GM19193 (cell line): Measurements from ENCODE around the gene ADARB2.

Experiments used
- POLR2A ChIP-seq: IDR thresholded peaks from 4 replicates; pipeline ENCODE4 v1.6.1; 2011; ENCODE audit not compliant: insufficient read depth, insufficient read length; ENCODE audit errors: extremely low read depth

ADARB2 gene

DNA sequence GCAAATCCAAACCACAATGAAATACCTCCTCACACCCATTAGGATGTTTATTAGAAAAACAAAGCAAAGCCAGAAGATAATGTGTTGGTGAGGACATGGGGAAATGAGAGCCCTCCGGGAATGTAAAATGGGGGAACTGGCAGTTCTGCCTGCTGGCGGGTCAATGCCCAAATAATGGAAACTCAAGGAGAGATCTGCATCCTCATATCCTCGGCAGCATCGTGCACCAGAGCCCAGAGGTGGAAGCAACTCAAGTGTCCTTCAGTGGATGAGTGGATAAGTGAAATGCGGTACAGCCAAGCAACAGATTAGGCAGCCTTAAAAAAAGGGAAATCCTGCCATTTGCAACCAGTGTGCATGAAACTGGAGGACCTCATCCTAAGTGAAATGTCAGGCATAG, 356.0 kb downstream of the ADARB2 start:
- TF ChIP-seq POLR2A, result no peak

DNA sequence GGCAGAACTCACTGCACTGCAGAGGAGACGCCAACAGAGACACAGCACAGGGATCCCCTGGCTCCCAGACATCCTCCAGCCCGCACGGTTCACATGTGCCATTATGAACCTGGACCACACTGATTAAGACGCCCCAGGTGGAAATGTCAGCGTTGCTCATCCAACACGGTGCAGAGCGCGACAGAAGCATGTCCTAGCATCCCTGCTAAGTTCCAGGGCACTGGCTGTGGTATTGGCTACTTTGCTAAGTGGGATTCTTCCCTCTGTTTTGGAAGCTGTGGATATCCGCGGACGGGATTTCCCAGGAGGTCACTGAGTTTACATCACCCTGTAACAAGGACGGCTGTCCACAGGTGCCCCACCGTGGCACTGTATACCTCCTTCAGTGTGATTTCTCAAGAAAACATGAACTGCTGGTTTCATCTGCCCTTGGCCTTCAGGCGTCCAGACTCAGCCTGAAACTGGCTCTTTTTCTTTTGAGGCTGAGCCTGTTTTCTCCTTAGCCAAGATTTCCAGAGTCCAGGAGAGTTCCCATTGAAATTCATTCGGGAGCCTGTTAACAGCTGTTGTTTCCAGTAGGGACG, 357.1 kb downstream of the ADARB2 start:
- TF ChIP-seq POLR2A, result no peak

DNA sequence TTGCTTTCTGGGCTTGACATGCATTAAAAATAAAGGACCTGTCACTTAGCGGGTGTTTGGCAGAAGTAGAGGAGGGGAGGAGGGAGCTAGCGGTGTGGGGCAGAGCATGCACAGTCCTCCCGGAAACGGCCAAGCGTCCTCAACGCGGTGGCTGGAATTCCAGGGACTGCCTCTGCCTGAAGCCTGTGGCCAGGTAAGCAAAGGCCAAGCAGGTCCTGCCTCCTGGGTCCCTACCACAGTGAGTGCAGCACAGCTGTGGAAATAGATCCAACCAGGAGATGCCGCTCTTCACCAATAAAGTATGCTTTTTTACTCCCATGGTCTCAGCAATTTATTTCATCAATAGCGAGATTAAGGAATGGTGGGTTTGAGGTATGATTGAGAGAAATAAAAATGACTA, 357.7 kb downstream of the ADARB2 start:
- no peak for TF ChIP-seq POLR2A

DNA sequence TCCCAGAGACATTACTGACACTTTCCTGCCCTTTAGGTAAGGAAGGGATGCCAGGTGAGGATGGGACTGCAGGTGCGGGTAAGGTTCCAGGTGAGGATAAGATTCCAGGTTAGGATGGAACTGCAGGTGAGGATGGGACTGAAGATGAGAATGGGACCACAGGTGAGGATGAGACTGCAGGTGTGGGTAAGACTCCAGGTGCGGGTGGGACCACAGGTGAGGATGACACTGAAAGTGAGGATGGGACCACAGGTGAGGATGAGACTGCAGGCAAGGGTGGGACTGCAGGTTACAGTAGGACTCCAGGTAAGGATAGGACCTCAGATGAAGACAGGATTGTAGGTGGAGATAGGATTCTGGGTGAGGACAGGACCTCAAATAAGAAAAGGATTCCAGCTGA, 358.9 kb downstream of the ADARB2 start:
- TF ChIP-seq POLR2A, result no peak

DNA sequence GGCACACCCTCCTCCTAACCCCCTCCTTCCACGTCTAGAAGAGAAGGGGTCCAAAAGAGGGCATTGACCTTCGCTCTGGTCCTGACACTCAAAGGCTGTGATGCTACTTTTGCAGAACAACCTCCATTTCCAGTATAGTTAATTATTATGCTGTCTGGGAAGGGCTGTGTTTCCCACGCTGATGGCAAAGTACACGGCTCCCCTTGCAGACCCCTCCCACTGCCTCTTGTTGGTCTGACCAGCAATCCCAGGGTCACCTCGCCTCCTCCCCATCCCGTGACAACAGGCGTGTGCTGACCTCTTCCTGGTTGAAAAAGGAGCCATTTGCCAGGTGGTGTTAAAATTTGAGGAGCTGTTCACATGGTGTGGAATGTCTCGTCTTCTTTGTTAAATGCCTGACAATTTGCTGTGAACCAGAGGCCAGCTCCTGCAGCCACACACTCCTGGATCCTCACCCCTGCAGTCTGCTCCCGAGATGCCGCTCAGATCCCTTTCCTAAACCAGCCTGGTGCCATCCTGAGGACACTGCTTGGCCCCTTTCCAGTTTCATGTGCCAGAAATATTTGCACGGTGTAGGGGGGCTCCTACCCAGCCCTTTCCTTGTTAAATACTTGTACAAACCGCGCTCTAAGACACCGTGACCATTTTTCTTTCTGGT, 359.5 kb downstream of the ADARB2 start:
- no peak for TF ChIP-seq POLR2A

DNA sequence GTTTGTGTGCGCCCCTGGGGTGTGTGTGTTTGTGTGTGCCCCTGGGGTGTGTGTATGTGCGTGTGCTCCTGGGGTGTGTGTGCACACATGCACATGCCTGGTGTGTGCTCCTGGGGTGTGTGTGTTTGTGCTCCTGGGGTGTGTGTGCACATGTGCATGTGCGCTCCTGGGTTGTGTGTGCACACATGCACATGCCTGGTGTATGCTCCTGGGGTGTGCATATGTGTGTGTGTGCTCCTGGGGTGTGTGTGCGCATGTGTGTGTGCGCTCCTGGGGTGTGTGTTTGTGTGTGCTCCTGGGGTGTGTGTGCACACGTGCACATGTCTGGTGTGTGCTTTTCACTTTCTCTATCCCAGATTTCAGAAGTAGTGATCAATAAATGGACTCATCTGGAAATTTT, 360.1 kb downstream of the ADARB2 start:
- no peak for TF ChIP-seq POLR2A

DNA sequence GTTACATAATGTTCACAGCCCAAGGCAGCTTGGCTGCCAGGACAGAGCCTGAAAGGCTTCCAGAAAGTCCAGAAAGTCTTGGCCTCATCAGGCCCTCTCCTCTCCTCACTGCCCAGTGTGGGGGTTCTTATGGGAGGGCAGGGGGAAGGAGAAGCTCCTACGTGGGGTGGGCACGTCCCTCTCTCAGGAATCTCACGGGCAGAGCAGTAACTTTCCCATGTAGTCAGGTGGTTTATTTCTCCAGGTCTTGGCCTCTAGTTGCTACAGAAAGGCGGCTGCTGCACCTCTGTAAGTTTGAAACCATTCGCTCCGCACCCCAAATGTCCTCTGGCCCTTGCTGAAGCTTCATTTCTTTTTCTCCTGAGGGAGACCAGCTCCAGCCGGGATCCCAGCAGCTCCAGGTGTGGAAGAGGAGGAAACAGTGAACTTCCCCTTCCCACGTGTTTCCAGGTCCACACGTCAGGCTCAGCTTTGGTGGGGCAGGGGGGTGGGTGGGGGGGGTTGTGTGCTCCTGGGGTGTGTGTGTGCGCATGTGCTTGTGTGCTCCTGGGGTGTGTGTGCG, 360.9 kb downstream of the ADARB2 start:
- no peak for TF ChIP-seq POLR2A

DNA sequence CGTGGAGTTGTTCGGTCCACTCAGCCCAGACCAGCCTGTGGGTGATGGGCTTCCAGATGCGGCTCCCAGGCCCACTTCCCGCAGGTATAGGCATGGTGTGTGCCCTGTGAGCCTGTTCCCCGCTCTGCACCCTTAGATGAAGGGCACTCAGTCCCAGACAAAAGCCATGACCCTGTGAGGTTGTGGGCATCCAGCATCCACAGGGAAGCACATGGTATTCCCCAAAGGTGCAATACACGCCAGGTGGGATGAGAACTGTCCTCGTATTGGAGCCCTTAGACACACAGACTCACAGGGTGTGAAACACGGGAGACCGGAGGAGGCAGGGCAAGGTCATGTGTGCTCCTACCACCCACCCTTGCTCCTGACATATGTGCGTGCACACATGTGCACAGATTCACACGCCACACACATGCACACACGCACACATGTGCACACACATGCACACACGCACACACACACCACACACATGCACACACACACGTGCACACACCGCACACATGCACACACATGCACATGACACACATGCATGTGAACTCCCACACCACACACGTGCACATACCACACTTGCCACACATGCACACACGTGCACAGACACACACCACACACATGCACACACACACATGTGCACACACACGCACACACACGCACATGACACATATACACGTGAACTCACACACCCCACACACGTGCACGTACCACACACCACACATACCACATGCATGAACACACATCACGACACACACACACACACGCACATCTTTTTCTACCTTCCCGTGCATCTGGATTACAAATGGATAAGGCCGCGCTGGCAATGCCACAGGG, 361.8 kb downstream of the ADARB2 start:
- TF ChIP-seq POLR2A, result no peak

DNA sequence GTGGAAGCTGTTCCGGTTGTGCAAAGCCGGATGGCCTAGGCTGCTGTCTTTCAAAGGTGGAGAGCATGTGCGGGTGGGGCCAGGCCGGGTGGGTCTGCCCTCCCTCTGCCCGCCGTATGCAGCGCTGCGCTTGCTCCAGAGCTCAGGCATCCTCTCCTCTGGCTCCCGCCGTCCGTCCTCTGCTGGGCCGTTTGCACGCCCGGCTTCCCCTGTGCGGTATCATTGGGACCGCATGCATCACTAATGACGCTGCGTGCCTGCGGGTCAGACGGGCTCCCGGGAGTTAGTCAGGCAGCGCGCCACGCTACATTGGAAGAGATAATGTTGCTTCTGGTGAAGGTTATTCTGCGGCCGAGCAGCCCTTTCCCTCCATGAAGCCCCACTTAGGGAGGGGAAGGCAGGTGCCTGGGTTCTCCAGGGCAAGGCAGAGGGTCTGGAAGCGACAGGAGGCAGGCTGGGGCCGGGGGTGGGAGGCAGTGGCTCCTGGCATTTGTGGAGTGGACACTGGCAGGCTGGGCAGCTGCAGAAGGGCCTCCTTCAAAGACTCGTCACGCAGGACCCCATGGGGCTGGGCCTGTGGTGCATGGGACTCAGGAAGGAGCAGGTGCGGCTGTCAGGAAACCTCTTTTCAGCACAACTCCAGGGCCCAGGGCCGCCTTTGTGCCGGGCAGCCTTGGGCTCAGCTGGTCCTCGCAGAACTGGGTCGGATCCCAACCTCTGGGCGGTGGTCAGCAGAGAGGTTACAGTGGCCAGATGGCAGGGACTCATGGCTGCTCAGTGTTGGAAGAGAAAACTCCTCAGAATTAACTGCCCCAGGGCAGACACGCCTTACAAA, 362.6 kb downstream of the ADARB2 start:
- TF ChIP-seq POLR2A, result no peak

DNA sequence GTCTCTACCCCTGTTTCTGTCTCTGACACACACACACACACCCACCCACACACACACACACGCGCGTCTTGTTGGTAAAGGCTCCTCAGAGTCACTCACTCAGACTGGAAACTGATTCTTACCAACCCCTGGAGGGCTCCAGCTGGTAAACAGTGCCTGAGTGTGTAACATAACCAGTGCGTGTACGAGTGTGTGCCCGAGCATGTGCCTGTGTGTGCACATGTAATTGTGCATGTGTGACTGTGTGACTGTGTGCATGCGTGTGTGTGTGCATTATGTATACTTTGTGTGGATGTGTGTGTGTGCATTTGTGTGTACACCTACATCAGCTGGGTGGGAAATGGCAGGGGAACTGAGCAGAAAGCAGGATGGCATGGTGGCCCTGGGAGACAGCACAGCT, 364.0 kb downstream of the ADARB2 start:
- no peak for TF ChIP-seq POLR2A

DNA sequence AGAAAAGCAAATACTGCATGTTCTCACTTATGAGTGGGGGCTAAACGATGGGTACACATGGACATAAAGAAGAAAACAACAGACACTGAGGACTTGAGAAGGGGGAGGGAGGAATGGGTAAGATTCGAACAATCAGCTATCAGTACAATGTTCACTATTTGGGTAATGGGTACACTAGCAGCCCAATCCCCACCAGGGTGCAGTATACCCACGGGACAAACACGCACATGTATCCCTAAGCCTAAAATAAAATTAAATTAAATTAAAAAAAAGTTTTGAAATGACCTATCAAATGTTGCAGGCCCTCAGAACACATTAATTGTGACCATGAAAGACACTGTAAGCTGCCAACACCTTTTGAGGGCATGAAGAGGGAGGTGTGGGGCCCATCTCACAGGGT, 365.1 kb downstream of the ADARB2 start:
- no peak for TF ChIP-seq POLR2A

DNA sequence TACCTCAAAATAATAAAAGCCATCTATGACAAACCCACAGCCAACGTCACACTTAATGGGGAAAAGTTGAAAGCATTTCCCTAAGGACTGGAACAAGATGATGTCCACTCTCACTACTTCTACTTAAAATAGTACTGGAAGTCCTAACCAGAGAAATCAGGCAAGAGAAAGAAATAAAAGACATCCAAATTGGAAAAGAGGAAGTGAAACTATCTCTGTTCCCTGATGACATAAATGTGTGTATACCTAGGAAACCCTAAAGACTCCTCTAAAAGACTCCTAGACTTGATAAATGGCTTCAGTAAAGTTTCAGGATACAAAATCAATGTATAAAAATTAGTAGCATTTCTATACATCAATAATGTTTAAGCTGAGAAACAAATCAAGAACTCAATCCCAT, 367.0 kb downstream of the ADARB2 start:
- no peak for TF ChIP-seq POLR2A

DNA sequence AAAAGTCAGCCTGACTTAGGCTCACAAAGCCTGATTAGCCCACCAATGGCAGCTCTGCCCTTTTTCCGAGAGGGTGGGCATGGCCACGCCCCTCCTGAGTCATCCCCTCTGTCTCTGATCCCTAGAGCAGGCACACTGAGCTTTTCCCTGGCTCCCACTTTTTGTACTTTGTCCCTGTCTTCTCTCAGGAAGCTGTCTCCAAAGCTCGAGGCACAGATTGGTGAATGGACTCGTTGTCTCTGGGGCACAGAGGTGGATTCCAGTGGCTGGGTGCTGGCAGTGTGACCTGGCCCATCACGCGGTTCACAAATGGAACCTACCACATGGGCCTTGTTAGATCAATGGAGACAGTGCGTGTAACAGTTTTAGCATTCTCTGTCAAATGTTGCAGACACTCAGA, 367.7 kb downstream of the ADARB2 start:
- no peak for TF ChIP-seq POLR2A

DNA sequence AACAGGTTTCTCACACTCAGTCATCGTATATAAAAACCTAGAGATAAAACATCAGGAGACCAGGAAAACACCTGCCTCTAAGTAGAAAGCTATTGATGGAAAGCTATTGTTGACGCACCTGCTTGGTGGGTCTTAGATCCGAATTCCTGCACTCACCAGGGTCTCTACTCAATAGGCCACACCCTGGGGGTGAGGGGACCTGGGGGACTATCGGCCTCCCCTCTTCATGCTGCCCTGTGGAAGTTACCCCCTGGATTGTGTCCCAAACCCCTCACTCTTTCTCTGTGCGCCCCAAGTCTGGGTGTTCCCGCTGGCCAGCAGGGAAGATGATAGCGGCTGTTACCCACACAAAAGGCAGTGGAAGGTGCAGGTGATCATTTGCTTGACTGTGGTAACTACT, 368.1 kb downstream of the ADARB2 start:
- TF ChIP-seq POLR2A, result no peak

DNA sequence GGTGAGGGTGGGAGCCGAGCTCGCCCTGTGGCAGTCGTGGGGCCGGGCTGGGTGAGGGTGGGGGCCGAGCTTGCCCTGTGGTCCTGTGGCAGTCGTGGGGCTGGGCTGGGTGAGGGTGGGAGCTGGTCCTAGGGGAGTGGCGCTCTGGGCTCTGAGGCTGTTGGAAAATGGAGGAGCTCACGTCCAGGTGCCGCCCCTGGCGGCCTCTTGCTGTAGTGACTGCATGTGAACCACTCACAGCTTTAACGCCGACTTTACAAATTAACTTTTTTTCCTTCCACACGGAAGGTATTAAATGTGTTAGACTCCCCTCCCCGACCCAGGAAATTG, 368.5 kb downstream of the ADARB2 start:
- TF ChIP-seq POLR2A, result no peak
